H1 (cell line): ENCODE data around the gene NPTX1. TPM values are rescaled to one million over a fixed set of nuclear protein-coding genes. Genes with fewer than 3 reads are reported as not detected.
A peak's percentile ranks its signal among the peaks of the same experiment; 100 is the strongest.

ENCODE experiments used
- CTCF ChIA-PET: fragments of 300-600 bp; sonication (Branson Sonifier 250); formaldehyde crosslinking; loops from one replicate; lab custom pipeline; 2021; ENCODE audit not compliant: partially characterized antibody; lab: Charles Lee
- POLR2A ChIA-PET: fragments of 300-600 bp; sonication (Branson Sonifier 250); formaldehyde crosslinking; loops from one replicate; lab custom pipeline; 2021; ENCODE audit warnings: inconsistent platforms; ENCODE audit not compliant: partially characterized antibody; lab: Charles Lee
- DNase-seq, 2 experiments: peaks; one replicate each; pipeline versions ENCODE4 v3.0.0 to v3.0.0-alpha.2; 2010 to 2022; ENCODE audit warnings: low spot score in 2 of 2, low read depth in 1 of 2, mixed read lengths in 1 of 2
- FAIRE-seq: peaks from 2 replicates; lab custom pipeline; 2011; peaks lifted over from hg19 to GRCh38; lab: Jason Lieb, UNC
- H2AFZ ChIP-seq: 2 replicates; pipeline ENCODE4 v1.8.1; 2012; ENCODE audit warnings: low read length, inconsistent platforms
- H2AK5ac ChIP-seq: 2 replicates; pipeline ENCODE4 v1.6.1; 2013; ENCODE audit warnings: low read depth, low read length
- H2BK120ac ChIP-seq: replicated peaks from 2 replicates; pipeline ENCODE3; 2013; ENCODE audit warnings: low read depth, low read length, inconsistent platforms
- H2BK12ac ChIP-seq: 2 replicates; pipeline ENCODE4 v1.6.1; 2013; ENCODE audit warnings: low read depth, low read length
- H2BK15ac ChIP-seq: 2 replicates; pipeline ENCODE4 v1.6.1; 2013; ENCODE audit warnings: low read length
- H2BK20ac ChIP-seq: 2 replicates; pipeline ENCODE4 v1.6.1; 2013; ENCODE audit warnings: low read length
- H2BK5ac ChIP-seq: 2 replicates; pipeline ENCODE4 v1.6.1; 2013; ENCODE audit warnings: low read depth, low read length
- H3K14ac ChIP-seq: 2 replicates; pipeline ENCODE4 v1.6.1; 2013; ENCODE audit warnings: inconsistent platforms; ENCODE audit not compliant: insufficient read length
- H3K18ac ChIP-seq: 2 replicates; pipeline ENCODE4 v1.6.1; 2013; ENCODE audit warnings: low read length; ENCODE audit errors: extremely low read depth
- H3K23ac ChIP-seq: 2 replicates; pipeline ENCODE4 v1.6.1; 2013; ENCODE audit warnings: inconsistent platforms; ENCODE audit not compliant: insufficient read length
- H3K23me2 ChIP-seq: 2 replicates; pipeline ENCODE4 v1.6.1; 2013; ENCODE audit warnings: low read depth, low read length
- H3K27ac ChIP-seq: 2 replicates; pipeline ENCODE4 v1.6.1; 2011; ENCODE audit warnings: low read depth, low read length, inconsistent platforms
- H3K27me3 ChIP-seq, 4 experiments: replicated peaks in 1 of 4; 1 replicate in 1 of 4; 2 replicates in 3 of 4; pipeline versions ENCODE4 v1.6.1 to v1.8.1; 2011 to 2013; ENCODE audit warnings: low read length in 3 of 4, mild to moderate bottlenecking in 3 of 4, inconsistent platforms in 2 of 4, mixed read lengths in 2 of 4, moderate library complexity in 1 of 4; ENCODE audit not compliant: control insufficient read depth in 3 of 4, insufficient read depth in 3 of 4; ENCODE audit errors: extremely low read depth in 1 of 4
- H3K36me3 ChIP-seq, 4 experiments: 2 replicates each; pipeline versions ENCODE4 v1.6.1 to v1.8.1; 2011 to 2013; ENCODE audit warnings: mild to moderate bottlenecking in 4 of 4, low read length in 3 of 4, moderate library complexity in 2 of 4, control low read depth in 1 of 4, inconsistent platforms in 1 of 4; ENCODE audit not compliant: insufficient read depth in 4 of 4, control insufficient read depth in 2 of 4
- H3K4ac ChIP-seq: replicated peaks from 2 replicates; pipeline ENCODE3; 2013; ENCODE audit warnings: low read length, low read depth, mixed read lengths, inconsistent platforms; ENCODE audit not compliant: insufficient read length
- H3K4me1 ChIP-seq, 4 experiments: replicated peaks in 1 of 4; 1 replicate in 1 of 4; 2 replicates in 3 of 4; pipeline versions ENCODE4 v1.6.1 to v1.8.1; 2011 to 2013; ENCODE audit warnings: low read length in 3 of 4, inconsistent platforms in 2 of 4, mixed read lengths in 1 of 4; ENCODE audit not compliant: insufficient read depth in 4 of 4, control insufficient read depth in 3 of 4
- H3K4me2 ChIP-seq, 2 experiments: 2 replicates each; pipeline versions ENCODE4 v1.6.1 to v1.8.1; 2011 to 2013; ENCODE audit warnings: low read depth in 2 of 2, low read length in 2 of 2, control low read depth in 1 of 2, inconsistent platforms in 1 of 2, mild to moderate bottlenecking in 1 of 2; ENCODE audit not compliant: insufficient read depth in 1 of 2
- H3K4me3 ChIP-seq, 4 experiments: fragments of 200-600, 300-600 bp in 1 of 4; sonication (generic), shearing (Covaris generic), sonication (Bioruptor Twin) in 1 of 4; 2 replicates each; pipeline versions ENCODE4 v1.5.1 to v1.8.1; 2011 to 2016; ENCODE audit warnings: low read length in 4 of 4, low read depth in 3 of 4, control low read depth in 2 of 4, inconsistent platforms in 2 of 4, mild to moderate bottlenecking in 2 of 4, mixed read lengths in 1 of 4, moderate library complexity in 1 of 4; ENCODE audit not compliant: insufficient read depth in 2 of 4; ENCODE audit errors: extremely low read depth in 1 of 4
- H3K56ac ChIP-seq: replicated peaks from 2 replicates; pipeline ENCODE3; 2013; ENCODE audit warnings: low read depth, mild to moderate bottlenecking, mixed read lengths, low read length, inconsistent platforms; ENCODE audit not compliant: insufficient read length
- H3K79me1 ChIP-seq: 2 replicates; pipeline ENCODE4 v1.6.1; 2013; ENCODE audit warnings: low read depth, low read length, control low read depth
- H3K79me2 ChIP-seq, 2 experiments: 2 replicates each; pipeline versions ENCODE4 v1.6.1 to v1.8.1; 2012 to 2013; ENCODE audit warnings: low read length in 2 of 2, mild to moderate bottlenecking in 2 of 2, inconsistent platforms in 1 of 2; ENCODE audit not compliant: insufficient read depth in 2 of 2, control insufficient read depth in 1 of 2
- H3K9ac ChIP-seq, 4 experiments: replicated peaks in 1 of 4; 1 replicate in 1 of 4; 2 replicates in 3 of 4; pipeline versions ENCODE4 v1.6.1 to v1.8.1; 2011 to 2013; ENCODE audit warnings: low read depth in 3 of 4, low read length in 3 of 4, control low read depth in 2 of 4, mild to moderate bottlenecking in 2 of 4, moderate library complexity in 2 of 4, inconsistent platforms in 1 of 4; ENCODE audit errors: extremely low read depth in 1 of 4
- H3K9me3 ChIP-seq, 2 experiments: 2 replicates each; pipeline versions ENCODE4 v1.6.1 to v1.8.1; 2012 to 2013; ENCODE audit warnings: mild to moderate bottlenecking in 2 of 2, moderate library complexity in 2 of 2, control low read depth in 1 of 2, inconsistent platforms in 1 of 2, low read depth in 1 of 2, low read length in 1 of 2, mixed read lengths in 1 of 2; ENCODE audit not compliant: insufficient read depth in 2 of 2
- H4K20me1 ChIP-seq, 2 experiments: replicated peaks in 1 of 2; 2 replicates each; pipeline versions ENCODE3 to v1.8.1; 2011 to 2013; ENCODE audit warnings: inconsistent platforms in 2 of 2, low read length in 2 of 2, mild to moderate bottlenecking in 1 of 2; ENCODE audit not compliant: insufficient read depth in 2 of 2, control insufficient read depth in 1 of 2
- H4K5ac ChIP-seq: 2 replicates; pipeline ENCODE4 v1.6.1; 2013; ENCODE audit warnings: low read length, low read depth, mixed read lengths, inconsistent platforms; ENCODE audit not compliant: insufficient read length
- H4K8ac ChIP-seq: 2 replicates; pipeline ENCODE4 v1.8.0; 2013; ENCODE audit warnings: mild to moderate bottlenecking, moderate library complexity, low read length, inconsistent platforms; ENCODE audit not compliant: insufficient read depth; ENCODE audit errors: extremely low read depth
- H4K91ac ChIP-seq: replicated peaks from 2 replicates; pipeline ENCODE3; 2013; ENCODE audit warnings: low read length, mixed read lengths, inconsistent platforms; ENCODE audit not compliant: insufficient read length
- CBX5 ChIP-seq: fragments of 300-800, 300-1000 bp; sonication (generic); IDR thresholded peaks from 2 replicates; pipeline ENCODE4 v1.7.1; 2016; ENCODE audit warnings: antibody characterized with exemption, low read length, low read depth
- E2F6 ChIP-seq: IDR thresholded peaks from 2 replicates; pipeline ENCODE4 v1.6.1; 2012; ENCODE audit warnings: inconsistent platforms
- TBP ChIP-seq: IDR thresholded peaks from 2 replicates; pipeline ENCODE4 v1.6.1; 2011; ENCODE audit warnings: low read depth, low read length, improper control_type of control experiment
- WGBS, 2 experiments: shearing (Covaris generic) in 1 of 2; methylation state at CpG; one replicate each; pipeline versions ENCODE4 v1.1.6 to v1.1.7; 2013 to 2015; ENCODE audit warnings: low lambda C conversion rate in 2 of 2, mixed read lengths in 2 of 2, inconsistent platforms in 1 of 2, low coverage in 1 of 2, missing lambda C conversion rate in 1 of 2; ENCODE audit not compliant: insufficient replicate concordance in 2 of 2, insufficient coverage in 1 of 2, insufficient read length in 1 of 2; ENCODE audit errors: extremely low coverage in 1 of 2, missing lambda C conversion rate in 1 of 2; 5-methylcytosine and 5-hydroxymethylcytosine counted together
- long read RNA-seq, 2 experiments: library from RNA in 1 of 2; library from capped mRNA in 1 of 2; stranded (forward); transcript quantifications; one replicate each; pipeline ENCODE4 v2.0.0, GENCODE V29; 2021; ENCODE audit warnings: inconsistent platforms in 1 of 2
- polyA minus RNA-seq, 3 experiments: library from RNA; depleted of rRNA, polyadenylated mRNA; stranded (reverse); fragments of >200 nt; gene quantifications; 1 replicate in 2 of 3; 2 replicates in 1 of 3; pipeline ENCODE4 v1.2.3, GENCODE V29; 2011
- polyA plus RNA-seq, 7 experiments: library from polyadenylated mRNA; depleted of rRNA in 3 of 7; stranded (reverse) in 5 of 7; unstranded in 2 of 7; fragments of >200 nt in 5 of 7; fragments of 200-250 nt in 2 of 7; gene quantifications; 1 replicate in 5 of 7; 2 replicates in 1 of 7; 4 replicates in 1 of 7; pipeline versions ENCODE4 v1.2.1 to v1.2.3, GENCODE V29; 2011 to 2013; ENCODE audit warnings: missing spikeins in 2 of 7, mixed read lengths in 2 of 7
- total RNA-seq: library from RNA; stranded (reverse); fragmentation: NEBNext Ultra II Directional; extraction: Animal tissue kit (Norgen Biotek cat#: 25700); gene quantifications from 2 replicates; pipeline ENCODE4 v1.2.1, GENCODE V29; 2021

Gene NPTX1
- total RNA-seq (12.0 and 14.8 TPM in 2 replicates), polyA plus RNA-seq (2011; rRNA removed) (17.9 and 35.0 TPM in 2 replicates), polyA minus RNA-seq (2011; rRNA and poly(A)+ RNA removed) (12.1 and 20.6 TPM in 2 replicates)
- polyA plus RNA-seq (2011; cell fraction: cytosol; rRNA removed) = 23.1 TPM
- polyA plus RNA-seq (2011; cell fraction: nucleus; rRNA removed) = 54.8 TPM
- 10.6 to 21.0 TPM (median 15.1 TPM) in 4 replicates for polyA plus RNA-seq (2012, experiment 1 of 2)
- 7.3 TPM for polyA plus RNA-seq (2012, experiment 2 of 2)
- polyA plus RNA-seq (2013, experiment 1 of 2) = 3.9 TPM
- 3.1 TPM for polyA plus RNA-seq (2013, experiment 2 of 2)
- polyA minus RNA-seq (2011; cell fraction: cytosol; rRNA and poly(A)+ RNA removed) = 21.1 TPM
- 22.5 TPM for polyA minus RNA-seq (2011; cell fraction: nucleus; rRNA and poly(A)+ RNA removed)
- long read RNA-seq, experiment 1, full-length matches to known transcripts = 3 of 13 reads
- long read RNA-seq, experiment 1, partial matches to known transcripts = 2 of 13 reads
- long read RNA-seq, experiment 1, other reads (novel, unspliced or antisense) = 8 of 13 reads
- long read RNA-seq, experiment 2, partial matches to known transcripts = 0 of 3 reads
- long read RNA-seq, experiment 2, other reads (novel, unspliced or antisense) = 3 of 3 reads

GRCh38 chr17:80475910-80476876 lies at the start of gene NPTX1:
Gene NPTX1 (minus strand): TSS chr17:80476607. CDS start chr17:80476446, 161 bp downstream.
- H3K79me2 ChIP-seq = no peaks in the 10 kb centered on the region
- no peaks in the 10 kb centered on the region for H3K79me1 ChIP-seq
- no peak within 1 kb of the TSS for H2AFZ ChIP-seq
- peaks cover 78 to 100% (median 96%) of the 10 kb centered on the region in 4 experiments for H3K27me3 ChIP-seq
- H2AK5ac ChIP-seq = no peak within 1 kb of the TSS
- peak within 1 kb of the TSS; percentile 68; the same call in 1 of the 2 replicates for H2BK12ac ChIP-seq
- peak within 1 kb of the TSS; percentile 3 to 60 (median 40); a peak in 7 of 8 replicates for H3K4me3 ChIP-seq
- H3K23ac ChIP-seq = no peak within 1 kb of the TSS
- H4K5ac ChIP-seq = no peak within 1 kb of the TSS
- DNase-seq (peak in 1 of 2 experiments; percentile 64), FAIRE-seq (no peak)
- H3K4me1 ChIP-seq = peaks cover 0 to 27% (median 11%) of the 10 kb centered on the region in 4 experiments; a peak in 5 of 7 replicates
- ChIA-PET CTCF (interaction anchor here (0.6 to 4.5 kb wide), 16 partner anchors 8 to 153 kb away, joined by 3 to 22 read pairs (median 4); no protein-coding TSS in a partner anchor), POLR2A (interaction anchor here (1.0 to 2.8 kb wide), 5 partner anchors 12 to 34 kb away, joined by 3 to 18 read pairs (median 5); no protein-coding TSS in a partner anchor)
- WGBS, 2 experiments = 2% methylated on average over 71 of the region's 136 CpGs; no CpG with 5 or more reads in 1 of the 2 experiments
- peak within 1 kb of the TSS; percentile 80 to 91 for H3K4me2 ChIP-seq
- no peak within 1 kb of the TSS for H3K14ac ChIP-seq
- H3K9ac ChIP-seq = no peak within 1 kb of the TSS
- H3K9me3 ChIP-seq = no peaks in the 10 kb centered on the region
- H3K56ac ChIP-seq = no peak within 1 kb of the TSS
- H3K36me3 ChIP-seq = peaks cover 0 to 7% (median 0%) of the 10 kb centered on the region in 4 experiments; a peak in 1 of 8 replicates
- no peak within 1 kb of the TSS for H3K27ac ChIP-seq
- no peak within 1 kb of the TSS for H3K4ac ChIP-seq
- no peak within 1 kb of the TSS for H2BK20ac ChIP-seq
- H2BK15ac ChIP-seq = no peak within 1 kb of the TSS
- no peak within 1 kb of the TSS for H2BK120ac ChIP-seq
- H2BK5ac ChIP-seq = no peak within 1 kb of the TSS
- H3K23me2 ChIP-seq = peaks cover 15% of the 10 kb centered on the region; the same call in 1 of the 2 replicates
- H4K91ac ChIP-seq = no peak within 1 kb of the TSS
- peaks cover 3 to 23% of the 10 kb centered on the region in 2 experiments for H4K20me1 ChIP-seq
- no peak within 1 kb of the TSS for H3K18ac ChIP-seq
- H4K8ac ChIP-seq = peak within 1 kb of the TSS; percentile 25
- peak; percentile 23; the same call in 1 of the 2 replicates for TF ChIP-seq TBP
- TF ChIP-seq E2F6 = peak; percentile 48; the same call in 1 of the 2 replicates
- TF ChIP-seq CBX5 = no peak
